NOMO-1 treated with dmso at 0.1 percent for 144 hours (cell line): ENCODE measurements around the gene SLCO1A2.
"Not testable (repeated sequence)": the region's sequence is repeated elsewhere in the genome, so short reads cannot be mapped to it uniquely, and the experiment has no call there.

Source experiments
- DNase-seq: peaks from one replicate; lab custom pipeline; 2025; ENCODE audit not compliant: unreplicated experiment; lab: John Stamatoyannopoulos, UW

Gene SLCO1A2

GRCh38 chr12:21334771-21335325 lies at the start of gene SLCO1A2:
TSS of gene SLCO1A2 (minus strand) at chr12:21334917. CDS start at chr12:21334647, 270 bp downstream.
- no peak for DNase-seq

GRCh38 chr12:21384261-21384660 lies 49.5 kb upstream of the SLCO1A2 start:
- DNase-seq = no peak

- DNase-seq = not testable (repeated sequence)
These were observed 46.6 kb upstream of the SLCO1A2 start for GRCh38 chr12:21381320-21381719.

- no peak for DNase-seq
These were observed 44.5 kb upstream of the SLCO1A2 start for GRCh38 chr12:21379218-21379617.

DNA sequence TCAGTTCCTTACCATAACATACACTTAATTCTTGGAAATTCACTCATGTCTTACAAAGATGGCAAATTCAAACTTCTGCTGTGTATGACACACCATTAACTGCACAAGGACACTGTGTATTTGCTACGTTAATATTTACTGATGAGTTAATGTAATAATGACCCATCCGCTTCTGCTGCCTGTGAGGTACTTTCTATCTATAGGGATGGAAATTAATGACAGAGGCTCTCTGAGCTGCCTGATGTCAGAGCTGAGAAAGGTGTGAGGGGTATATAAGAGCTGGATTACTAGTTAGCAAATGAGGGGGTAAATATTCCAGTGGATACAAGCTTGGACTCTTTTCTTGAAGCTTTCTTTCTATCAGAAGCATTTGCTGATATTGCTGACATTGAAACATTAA lies 37.9 kb upstream of the SLCO1A2 start, which contains the start of gene IAPP:
Gene IAPP (plus strand): TSS at position 301 of the 400 bp plus-strand sequence. CDS start 450 bp downstream, outside the sequence.
- no peak for DNase-seq

GRCh38 chr12:21370845-21371449 lies 36.2 kb upstream of the SLCO1A2 start:
- no peak for DNase-seq

- no peak for DNase-seq
These were observed 34.6 kb upstream of the SLCO1A2 start for GRCh38 chr12:21369141-21369980.

- not testable (repeated sequence) for DNase-seq
These were observed 25.9 kb upstream of the SLCO1A2 start for GRCh38 chr12:21360632-21361031.

DNA sequence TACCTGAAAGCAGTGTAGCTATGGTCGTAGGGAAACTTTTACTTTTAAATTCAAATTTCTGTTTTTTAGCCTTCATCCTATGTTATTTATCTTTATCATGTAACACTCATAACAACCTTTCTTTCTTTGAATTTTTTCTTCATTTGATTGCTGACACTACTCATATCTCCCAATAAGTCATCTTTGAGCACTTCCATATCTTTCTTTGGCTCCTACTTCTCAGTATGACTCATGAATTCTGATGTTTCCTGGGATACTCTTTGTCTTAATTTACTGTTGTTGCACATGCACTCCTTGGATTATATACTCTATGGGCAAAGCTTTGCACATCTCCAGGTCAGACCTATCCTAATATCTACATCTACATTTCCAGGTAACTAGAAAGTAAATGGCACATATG lies 19.9 kb upstream of the SLCO1A2 start:
- DNase-seq = no peak

DNA sequence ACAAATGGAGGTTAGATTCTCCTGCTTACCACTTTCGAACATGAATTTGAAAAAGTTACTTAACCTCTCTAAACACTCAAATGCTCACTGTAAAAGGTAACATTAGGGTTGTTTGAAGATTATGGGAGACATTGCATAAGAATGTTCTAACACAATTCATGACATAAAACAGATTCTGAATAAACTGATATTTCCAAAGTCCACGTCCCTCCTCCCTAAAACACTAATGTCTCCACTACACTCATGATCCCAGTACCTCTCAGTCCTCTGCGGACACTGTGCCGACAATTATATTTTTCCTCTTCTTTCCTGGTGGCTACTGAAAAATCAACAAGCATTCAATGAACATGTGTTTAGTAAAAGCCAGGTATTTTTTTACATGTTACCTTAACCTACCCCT lies 19.2 kb upstream of the SLCO1A2 start:
- no peak for DNase-seq

DNA sequence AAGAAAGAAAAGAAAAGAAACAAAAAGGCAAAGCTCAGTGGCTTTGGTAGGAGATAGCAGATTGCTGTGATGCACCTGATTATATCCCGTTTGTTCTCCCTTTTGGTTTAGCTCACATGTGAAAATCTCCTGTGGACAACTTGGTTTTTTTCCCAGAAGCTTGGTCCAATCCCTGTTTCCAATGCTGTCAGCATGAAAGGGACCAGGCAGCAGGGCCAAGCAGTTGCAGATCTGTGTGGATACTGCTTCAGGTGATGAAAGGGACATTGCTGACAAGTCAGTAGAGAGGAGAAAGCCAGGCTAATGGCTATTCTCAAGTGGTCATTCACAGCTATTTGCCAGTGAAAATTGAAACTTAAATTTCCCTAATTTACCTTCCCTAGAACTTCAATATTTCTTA lies 18.8 kb upstream of the SLCO1A2 start:
- no peak for DNase-seq

- DNase-seq = no peak
These were observed 16.3 kb upstream of the SLCO1A2 start for GRCh38 chr12:21350975-21351374.

DNA sequence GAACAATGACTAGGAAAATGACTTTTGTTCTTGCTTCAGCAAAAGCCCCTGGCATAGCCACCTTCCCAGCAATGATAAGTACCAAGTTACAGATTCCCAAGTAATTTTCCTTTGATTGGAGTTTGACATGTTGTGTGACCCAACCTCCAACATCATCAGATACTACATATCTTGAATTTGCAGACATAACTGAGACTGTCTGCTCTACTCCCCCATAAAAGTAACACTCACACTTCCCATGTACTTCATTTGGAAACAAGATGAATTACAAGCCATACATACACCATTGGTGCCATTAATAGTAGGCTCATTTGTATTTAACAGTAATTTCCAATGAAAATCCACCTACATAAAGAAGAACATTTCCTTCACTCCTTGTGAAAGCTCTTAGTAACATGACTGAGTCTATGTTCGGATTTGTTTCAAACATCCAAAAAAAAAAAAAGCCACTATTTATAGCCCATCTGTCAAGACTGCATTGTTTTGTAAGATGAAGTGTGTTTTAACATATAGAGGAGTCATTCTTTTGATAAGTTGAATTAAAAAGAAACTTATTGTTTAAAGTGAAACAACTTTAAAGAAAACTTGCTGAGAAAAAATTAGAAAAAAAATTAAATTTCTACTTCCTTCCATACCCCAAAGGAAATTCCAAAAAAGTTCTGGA lies 12.0 kb upstream of the SLCO1A2 start:
- DNase-seq = no peak

DNA sequence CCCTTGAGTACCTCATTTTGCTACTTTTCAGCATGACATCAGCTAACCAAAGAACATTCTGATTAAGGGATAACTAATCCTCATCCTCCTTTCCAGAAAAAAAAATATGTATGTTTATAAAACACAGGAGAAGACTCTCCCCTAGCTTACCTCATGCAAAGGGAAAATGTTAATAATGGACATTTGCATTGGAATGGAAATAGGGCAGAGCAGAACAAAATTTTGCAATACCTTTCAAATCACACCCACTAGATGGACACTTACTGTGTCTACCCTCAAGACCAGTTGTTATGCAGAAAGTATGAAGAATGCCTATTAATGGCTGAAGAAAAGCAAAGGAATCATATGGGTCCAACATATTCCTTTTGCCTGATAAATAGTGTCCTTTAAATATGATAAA lies 8.9 kb upstream of the SLCO1A2 start:
- DNase-seq = no peak

DNA sequence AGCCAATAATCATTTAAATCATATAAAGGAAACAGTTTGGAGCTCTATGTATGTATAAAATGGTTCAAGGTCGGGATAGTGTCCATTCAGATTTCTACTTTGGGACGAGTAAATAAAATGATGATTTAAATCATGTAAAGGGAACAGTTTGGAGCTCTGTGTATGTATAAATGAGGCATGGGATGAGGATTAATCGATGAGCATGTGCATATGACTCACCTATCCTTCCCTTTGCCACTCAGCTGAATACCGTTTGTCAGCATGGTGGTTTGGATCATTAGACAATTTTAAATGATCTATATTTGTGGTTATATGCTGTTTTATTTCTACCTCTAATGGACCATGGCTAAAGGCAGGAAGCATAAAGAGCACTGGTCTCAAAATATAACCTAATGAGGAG lies 7.1 kb upstream of the SLCO1A2 start:
- DNase-seq = no peak

- DNase-seq = no peak
These were observed 5.7 kb upstream of the SLCO1A2 start for GRCh38 chr12:21340403-21340802.

DNA sequence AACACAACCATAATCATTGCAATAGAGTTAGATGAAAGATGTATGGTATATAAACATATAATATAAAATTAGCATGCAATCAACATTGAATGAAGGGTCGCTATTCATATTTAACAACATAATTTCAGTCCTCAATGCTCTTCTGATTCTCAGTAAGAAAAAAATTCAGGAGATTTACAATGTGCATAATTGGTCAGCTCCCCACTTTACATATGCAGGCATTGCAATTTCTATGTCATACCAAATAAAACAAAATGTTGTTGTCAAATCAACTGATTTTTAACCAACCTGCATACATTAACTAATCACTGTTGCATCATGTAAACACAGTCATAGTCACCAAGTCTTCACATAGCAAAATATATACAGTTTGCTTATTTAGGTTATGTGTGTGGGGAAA lies 5.2 kb upstream of the SLCO1A2 start:
- no peak for DNase-seq

GRCh38 chr12:21337959-21338744 lies 3.4 kb upstream of the SLCO1A2 start:
- DNase-seq = no peak

GRCh38 chr12:21337453-21337852 lies 2.7 kb upstream of the SLCO1A2 start:
- DNase-seq = no peak

DNA sequence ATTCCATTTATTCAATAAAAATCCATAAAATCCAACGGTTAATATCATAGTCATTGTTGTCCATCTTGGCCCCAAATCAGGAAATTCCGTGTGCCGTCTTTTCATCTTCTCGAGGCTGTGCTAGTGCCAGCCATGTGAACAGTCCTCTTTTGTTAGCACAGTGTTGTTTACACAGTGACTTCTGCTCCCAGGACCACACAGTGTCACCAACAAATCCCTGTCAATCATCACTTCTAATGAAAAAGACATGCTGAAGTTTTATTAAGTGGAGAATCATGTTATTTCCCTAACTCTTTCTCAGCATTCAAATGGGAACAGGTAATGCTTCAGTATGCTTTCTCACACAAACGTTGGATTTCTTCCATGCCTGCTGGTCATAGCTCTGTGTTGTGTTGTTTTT lies 1.9 kb upstream of the SLCO1A2 start:
- DNase-seq = no peak
